Astrocyte (in vitro differentiated cells and primary cell): ENCODE results near the gene RARB. TPM values are rescaled to one million over a fixed set of nuclear protein-coding genes. Genes with fewer than 3 reads are reported as not detected.

Source experiments
- DNase-seq: peaks from one replicate; pipeline ENCODE4 v3.0.0-alpha.2; 2010; ENCODE audit warnings: low read depth
- FAIRE-seq: peaks from 2 replicates; lab custom pipeline; 2011; peaks lifted over from hg19 to GRCh38; lab: Jason Lieb, UNC
- H2AFZ ChIP-seq: 2 replicates; pipeline ENCODE4 v1.6.0; 2012; ENCODE audit warnings: low read depth, low read length, inconsistent platforms
- H3K27ac ChIP-seq: 2 replicates; pipeline ENCODE4 v1.5.1; 2011; ENCODE audit warnings: low read depth, low read length, inconsistent platforms
- H3K27me3 ChIP-seq: 2 replicates; pipeline ENCODE4 v1.6.0; 2011; ENCODE audit warnings: low read length, inconsistent platforms; ENCODE audit not compliant: insufficient read depth
- H3K36me3 ChIP-seq: 2 replicates; pipeline ENCODE4 v1.5.1; 2011; ENCODE audit warnings: low read length, inconsistent platforms; ENCODE audit not compliant: insufficient read depth
- H3K4me1 ChIP-seq: 2 replicates; pipeline ENCODE4 v1.5.1; 2011; ENCODE audit warnings: low read length, inconsistent platforms; ENCODE audit not compliant: insufficient read depth
- H3K4me2 ChIP-seq: 2 replicates; pipeline ENCODE4 v1.6.0; 2012; ENCODE audit warnings: low read length, inconsistent platforms
- H3K4me3 ChIP-seq: 2 replicates; pipeline ENCODE4 v1.5.1; 2011; ENCODE audit warnings: low read depth, mild to moderate bottlenecking, low read length, inconsistent platforms; ENCODE audit not compliant: insufficient read depth
- H3K79me2 ChIP-seq: 2 replicates; pipeline ENCODE4 v1.6.0; 2012; ENCODE audit warnings: mild to moderate bottlenecking, low read length, inconsistent platforms; ENCODE audit not compliant: insufficient read depth
- H3K9ac ChIP-seq: 2 replicates; pipeline ENCODE4 v1.6.0; 2012; ENCODE audit warnings: mild to moderate bottlenecking, low read length, inconsistent platforms
- H3K9me3 ChIP-seq: 2 replicates; pipeline ENCODE4 v1.5.1; 2012; ENCODE audit warnings: low read depth, mild to moderate bottlenecking, low read length, inconsistent platforms; ENCODE audit not compliant: insufficient read depth
- H4K20me1 ChIP-seq: 2 replicates; pipeline ENCODE4 v1.6.0; 2012; ENCODE audit warnings: low read length, inconsistent platforms; ENCODE audit not compliant: insufficient read depth
- H3K27ac Mint-ChIP-seq: one replicate; pipeline ENCODE4 v1.8.0; 2021; ENCODE audit warnings: mild to moderate bottlenecking, mixed read lengths; ENCODE audit not compliant: unreplicated experiment
- H3K27me3 Mint-ChIP-seq: one replicate; pipeline ENCODE4 v1.8.0; 2021; ENCODE audit warnings: low read depth, mixed read lengths; ENCODE audit not compliant: unreplicated experiment
- H3K36me3 Mint-ChIP-seq: one replicate; pipeline ENCODE4 v1.8.0; 2021; ENCODE audit warnings: low read depth, mixed read lengths; ENCODE audit not compliant: unreplicated experiment
- H3K4me1 Mint-ChIP-seq: one replicate; pipeline ENCODE4 v1.8.0; 2021; ENCODE audit warnings: low read depth, mixed read lengths; ENCODE audit not compliant: unreplicated experiment
- H3K4me3 Mint-ChIP-seq: one replicate; pipeline ENCODE4 v1.8.0; 2021; ENCODE audit warnings: mild to moderate bottlenecking, moderate library complexity, mixed read lengths; ENCODE audit not compliant: unreplicated experiment
- H3K9me3 Mint-ChIP-seq: one replicate; pipeline ENCODE4 v1.8.0; 2021; ENCODE audit warnings: mild to moderate bottlenecking, mixed read lengths; ENCODE audit not compliant: unreplicated experiment
- CTCF ChIP-seq: IDR thresholded peaks from 2 replicates; pipeline ENCODE4 v1.5.1; 2011; ENCODE audit warnings: low read depth, mild to moderate bottlenecking, inconsistent platforms, low read length, moderate library complexity; ENCODE audit not compliant: insufficient read depth
- EZH2 ChIP-seq: IDR thresholded peaks from 2 replicates; pipeline ENCODE4 v1.6.1; 2012; ENCODE audit warnings: mild to moderate bottlenecking, low read length, inconsistent platforms; ENCODE audit not compliant: insufficient read depth
- total RNA-seq: library from RNA; stranded (reverse); gene quantifications from 2 replicates; pipeline ENCODE4 v1.2.1, GENCODE V29; 2021

The RARB gene
- total RNA-seq, 1 donor from 2014 or later = 0.27 TPM

- no peak for TF ChIP-seq CTCF
- no peak for TF ChIP-seq EZH2
- Histone ChIP-seq H4K20me1 (no peaks in the 10 kb centered on the region), H3K79me2 (no peaks in the 10 kb centered on the region), H3K36me3 (no peaks in the 10 kb centered on the region), H2AFZ (no peak overlapping the region), H3K4me2 (no peak overlapping the region), H3K4me3 (no peak overlapping the region), H3K27me3 (no peaks in the 10 kb centered on the region), H3K9ac (no peak overlapping the region), H3K27ac (no peak overlapping the region), H3K4me1 (no peaks in the 10 kb centered on the region), H3K9me3 (peaks cover 2% of the 10 kb centered on the region)
- H3K9me3 Mint-ChIP-seq = peaks cover 2% of the 10 kb centered on the region
- H3K4me3 Mint-ChIP-seq = no peak overlapping the region
- no peak for FAIRE-seq
- no peaks in the 10 kb centered on the region for H3K27me3 Mint-ChIP-seq
- H3K36me3 Mint-ChIP-seq = no peaks in the 10 kb centered on the region
- peaks cover 2% of the 10 kb centered on the region for H3K4me1 Mint-ChIP-seq
- no peak overlapping the region for H3K27ac Mint-ChIP-seq
- DNase-seq = no peak
These were observed 42.1 kb upstream of the RARB start for GRCh38 chr3:25385807-25386460.

DNA sequence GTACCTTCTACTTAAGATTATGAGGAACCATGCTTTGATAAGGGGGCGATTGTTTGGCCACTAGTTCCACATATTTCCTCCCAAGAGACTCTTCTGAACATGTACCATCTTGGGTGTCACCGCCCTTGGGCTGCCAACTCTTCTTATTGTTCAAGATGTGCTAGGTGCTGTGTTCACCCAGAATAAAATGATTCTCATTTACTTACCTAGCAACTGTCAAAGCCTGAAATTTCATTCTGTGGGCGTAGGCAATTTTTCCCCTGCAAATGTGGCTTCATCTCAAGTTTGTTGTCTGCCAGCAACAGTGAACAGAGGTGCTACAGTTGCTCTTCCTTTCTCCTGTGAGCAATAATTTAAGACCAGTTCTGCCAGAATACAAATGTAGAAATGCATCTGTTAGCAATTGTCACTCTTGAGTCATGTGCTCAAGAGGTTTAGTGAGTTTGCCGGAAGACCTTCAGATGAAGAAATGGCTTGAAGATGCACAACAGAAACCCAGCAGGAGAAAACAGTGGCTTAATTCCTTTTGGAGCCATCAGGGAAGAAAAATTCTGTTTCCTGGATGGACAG is 41.3 kb upstream of the RARB start:
- no peak overlapping the region for H3K4me2 ChIP-seq
- H4K20me1 ChIP-seq = no peaks in the 10 kb centered on the region
- no peaks in the 10 kb centered on the region for H3K36me3 ChIP-seq
- Mint-ChIP-seq H3K27ac (no peak overlapping the region), H3K4me3 (no peak overlapping the region), H3K27me3 (no peaks in the 10 kb centered on the region), H3K36me3 (no peaks in the 10 kb centered on the region), H3K4me1 (no peaks in the 10 kb centered on the region), H3K9me3 (peaks cover 4% of the 10 kb centered on the region)
- no peaks in the 10 kb centered on the region for H3K79me2 ChIP-seq
- no peak overlapping the region for H3K4me3 ChIP-seq
- no peaks in the 10 kb centered on the region for H3K27me3 ChIP-seq
- DNase-seq = no peak
- H3K9ac ChIP-seq = no peak overlapping the region
- H2AFZ ChIP-seq = no peak overlapping the region
- TF ChIP-seq EZH2 (no peak), CTCF (no peak)
- FAIRE-seq = no peak
- H3K27ac ChIP-seq = no peak overlapping the region
- peaks cover 2% of the 10 kb centered on the region for H3K9me3 ChIP-seq
- H3K4me1 ChIP-seq = no peaks in the 10 kb centered on the region

DNA sequence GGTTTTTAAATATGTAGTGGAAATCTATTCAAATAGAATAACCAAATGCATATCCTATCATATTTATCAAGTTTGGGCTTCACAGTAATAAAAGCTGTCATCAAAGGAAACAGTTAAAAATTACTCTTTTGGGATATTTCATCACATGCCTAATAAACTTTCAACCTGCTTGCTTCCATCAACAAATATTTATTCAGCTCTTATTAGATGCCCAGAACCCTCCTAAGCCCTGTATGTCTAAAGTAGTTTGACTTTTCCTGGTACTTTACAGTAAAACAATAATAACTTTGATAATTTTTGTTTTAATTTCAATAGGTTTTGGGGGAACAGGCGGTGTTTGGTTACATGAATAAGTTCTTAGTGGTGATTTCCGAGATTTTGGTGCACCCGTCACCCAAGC is 37.5 kb upstream of the RARB start:
- H3K4me2 ChIP-seq = no peak overlapping the region
- no peak for FAIRE-seq
- no peaks in the 10 kb centered on the region for H3K27me3 ChIP-seq
- H3K9ac ChIP-seq = no peak overlapping the region
- no peaks in the 10 kb centered on the region for H3K79me2 ChIP-seq
- no peaks in the 10 kb centered on the region for H4K20me1 ChIP-seq
- H3K4me3 ChIP-seq = no peak overlapping the region
- no peak overlapping the region for H3K4me3 Mint-ChIP-seq
- no peaks in the 10 kb centered on the region for H3K9me3 ChIP-seq
- no peaks in the 10 kb centered on the region for H3K4me1 Mint-ChIP-seq
- no peaks in the 10 kb centered on the region for H3K36me3 ChIP-seq
- no peaks in the 10 kb centered on the region for H3K27me3 Mint-ChIP-seq
- no peak overlapping the region for H3K27ac Mint-ChIP-seq
- H2AFZ ChIP-seq = no peak overlapping the region
- no peaks in the 10 kb centered on the region for H3K4me1 ChIP-seq
- H3K36me3 Mint-ChIP-seq = no peaks in the 10 kb centered on the region
- no peak for TF ChIP-seq CTCF
- no peak for TF ChIP-seq EZH2
- no peak overlapping the region for H3K27ac ChIP-seq
- no peak for DNase-seq
- H3K9me3 Mint-ChIP-seq = peaks cover 7% of the 10 kb centered on the region
